ENCODE data around the gene LRRTM3.

GRCh38 chr10:66981361-66982052 is 55.7 kb downstream of the LRRTM3 start:
- TF ChIP-seq CTCF (IDR thresholded peaks at IDR 0.05) (no peak), POLR2A (IDR thresholded peaks at IDR 0.05) (no peak)
